ENCODE measurements around the gene RAD21L1. TPM values are rescaled to one million over a fixed set of nuclear protein-coding genes. Genes with fewer than 3 reads are reported as not detected.

RAD21L1 gene
- total RNA-seq, 1 donor from 2014 or later, result not detected

DNA sequence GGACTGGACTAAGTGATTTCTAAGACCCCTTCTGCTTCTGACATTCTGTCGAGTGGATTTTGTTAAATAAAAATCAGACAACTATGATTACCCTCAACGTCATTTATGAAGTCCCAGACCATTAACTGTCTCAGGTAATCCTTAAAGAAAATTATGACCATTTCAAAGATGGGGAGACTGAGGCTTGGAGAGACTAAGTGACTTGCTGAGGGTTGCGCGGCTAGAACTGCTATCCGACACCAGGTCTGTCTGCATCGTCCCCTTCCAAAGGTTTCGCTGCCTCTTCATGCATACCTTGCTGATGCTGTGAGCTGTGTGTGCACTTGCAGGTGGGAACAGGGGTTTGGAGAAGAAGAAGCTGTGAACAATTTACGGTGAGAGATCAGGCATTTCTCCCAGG, 43.4 kb downstream of the RAD21L1 start:
- no peak for DNase-seq (ENCODE audit: low read depth in 2 of 2)

DNA sequence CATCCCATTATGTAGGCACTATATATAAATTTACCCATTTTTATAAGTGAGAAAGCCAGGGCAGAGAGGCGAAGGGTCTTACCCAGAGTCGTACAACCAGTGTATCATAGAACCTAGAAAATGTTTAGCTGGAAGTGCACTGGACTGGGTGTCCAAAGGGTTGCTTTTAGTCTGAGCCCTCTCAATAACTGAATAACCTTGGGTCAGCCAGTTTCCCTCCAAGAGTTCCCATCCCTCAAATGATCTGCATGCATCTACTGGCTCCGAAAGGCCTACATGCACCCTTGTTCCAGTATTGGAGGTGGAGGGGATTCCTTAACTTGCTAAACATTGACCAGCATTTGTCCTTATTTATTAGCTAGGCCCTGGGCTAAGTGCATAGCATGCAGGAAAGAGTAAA, 44.0 kb downstream of the RAD21L1 start:
- DNase-seq (ENCODE audit: low read depth in 2 of 2), result no peak

DNA sequence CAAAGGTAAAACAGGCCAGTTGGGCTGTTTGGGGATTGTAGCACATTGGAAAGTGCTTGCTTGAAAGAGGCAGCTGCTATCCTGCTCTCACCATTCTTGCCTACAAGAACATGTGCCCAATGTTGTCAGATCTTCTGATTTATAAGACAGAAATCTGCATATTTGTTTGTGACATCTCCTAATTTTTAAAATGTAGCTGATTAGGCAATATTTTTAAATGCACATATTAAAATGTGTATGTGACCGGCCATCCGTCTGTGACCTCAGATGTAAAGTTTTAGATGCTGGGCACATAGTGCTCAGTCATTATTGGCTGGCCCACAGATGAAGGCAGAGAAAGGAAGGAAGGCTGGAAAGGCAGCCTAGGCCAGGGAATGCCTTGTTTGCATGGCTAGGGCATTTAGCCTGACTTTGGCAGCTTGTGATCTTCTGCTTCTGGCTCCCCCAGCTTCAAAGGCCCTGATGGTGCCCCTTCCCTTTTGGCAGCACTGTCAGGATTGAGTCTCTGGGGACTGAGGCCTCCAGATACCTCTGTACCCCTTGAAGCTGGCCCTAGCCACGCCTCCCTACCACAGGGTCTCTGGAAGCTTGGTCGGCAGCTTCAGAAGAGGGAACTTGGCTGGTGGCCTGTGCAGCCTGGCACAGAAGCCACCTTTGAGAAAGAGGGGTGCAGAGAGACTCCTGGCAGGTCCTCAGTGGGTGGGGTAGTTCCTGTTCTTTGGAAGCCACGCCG, 46.7 kb downstream of the RAD21L1 start:
- DNase-seq (ENCODE audit: low read depth in 2 of 2), result no peak

DNA sequence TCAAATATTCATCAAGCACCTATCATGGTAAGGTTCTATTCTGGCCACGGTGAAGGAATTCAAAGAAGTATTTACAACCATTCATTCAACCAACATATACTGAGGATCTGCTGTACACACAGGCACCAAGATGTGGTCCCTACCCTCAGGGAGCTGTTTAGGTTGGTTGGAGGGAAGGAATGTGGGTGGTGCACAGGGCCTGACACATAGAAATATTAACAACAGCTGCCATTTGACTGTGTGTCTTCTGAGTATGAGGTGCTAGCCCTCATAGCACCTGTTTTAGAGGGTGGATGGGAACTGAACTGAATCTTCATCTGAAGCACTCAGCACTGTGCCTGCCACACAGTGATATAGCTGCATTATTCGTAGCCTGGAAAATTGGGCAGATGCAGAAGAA, 47.5 kb downstream of the RAD21L1 start:
- no peak for DNase-seq (ENCODE audit: low read depth in 2 of 2)

DNA sequence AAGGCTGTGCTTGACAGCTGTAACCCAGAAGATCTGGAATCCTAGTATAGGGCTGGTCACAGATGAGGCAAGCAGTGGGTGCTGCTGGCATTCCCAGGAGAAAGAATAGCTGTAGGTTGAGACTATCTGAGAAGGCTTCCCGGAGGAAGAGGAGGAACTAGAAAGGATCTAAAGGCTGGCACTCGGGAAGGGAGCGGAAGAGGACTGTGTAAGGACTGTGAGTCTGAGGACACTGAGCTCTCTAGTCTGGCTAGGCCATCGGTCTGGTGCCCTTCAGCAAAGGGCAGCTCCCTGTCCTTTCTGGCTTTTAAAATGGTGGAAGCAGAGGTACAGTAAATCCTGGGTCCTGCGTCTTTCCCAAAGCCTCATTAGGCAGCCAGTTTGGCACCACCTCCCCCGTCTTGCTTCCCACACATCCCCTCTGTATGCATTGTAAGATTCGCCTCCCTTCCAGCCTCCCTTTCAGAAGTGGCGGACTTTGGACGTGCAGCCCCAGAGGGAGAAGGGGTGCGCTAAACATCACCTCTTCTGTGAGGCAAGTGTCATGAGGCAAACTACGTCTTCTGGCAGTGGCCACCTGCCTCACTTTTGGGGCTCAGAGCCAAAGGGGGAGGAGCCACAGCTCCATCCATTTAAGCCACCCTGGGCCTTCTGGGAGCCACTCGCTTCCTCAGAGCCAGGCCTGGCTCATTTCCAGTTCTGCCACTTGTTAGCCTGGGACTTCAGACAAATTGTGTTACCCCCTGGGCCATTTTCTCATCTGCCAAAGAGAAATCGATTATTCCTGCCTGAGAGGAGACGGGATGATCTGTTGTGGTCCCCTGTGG, 48.9 kb downstream of the RAD21L1 start:
- DNase-seq (ENCODE audit: low read depth in 2 of 2), result no peak

DNA sequence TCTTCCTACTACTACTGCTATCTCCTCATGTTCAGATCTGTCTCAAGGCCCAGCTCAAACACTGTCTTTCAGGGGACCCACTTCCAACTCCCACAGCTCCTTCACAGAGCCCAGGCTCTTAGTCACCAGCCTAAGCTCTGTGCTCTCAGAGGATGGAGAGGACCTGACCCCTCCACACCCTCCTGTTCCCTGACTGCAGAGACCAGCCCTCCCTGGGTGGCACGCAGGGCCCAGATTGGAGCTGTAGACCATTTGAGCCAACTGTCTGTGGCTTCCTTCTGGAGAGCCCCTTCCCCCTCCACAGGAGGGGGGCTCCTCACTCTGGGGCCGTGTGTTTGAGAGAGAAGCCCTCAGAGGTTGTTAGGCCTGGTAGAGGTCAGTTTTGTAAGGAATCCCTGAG, 50.1 kb downstream of the RAD21L1 start:
- DNase-seq (ENCODE audit: low read depth in 2 of 2), result no peak

DNA sequence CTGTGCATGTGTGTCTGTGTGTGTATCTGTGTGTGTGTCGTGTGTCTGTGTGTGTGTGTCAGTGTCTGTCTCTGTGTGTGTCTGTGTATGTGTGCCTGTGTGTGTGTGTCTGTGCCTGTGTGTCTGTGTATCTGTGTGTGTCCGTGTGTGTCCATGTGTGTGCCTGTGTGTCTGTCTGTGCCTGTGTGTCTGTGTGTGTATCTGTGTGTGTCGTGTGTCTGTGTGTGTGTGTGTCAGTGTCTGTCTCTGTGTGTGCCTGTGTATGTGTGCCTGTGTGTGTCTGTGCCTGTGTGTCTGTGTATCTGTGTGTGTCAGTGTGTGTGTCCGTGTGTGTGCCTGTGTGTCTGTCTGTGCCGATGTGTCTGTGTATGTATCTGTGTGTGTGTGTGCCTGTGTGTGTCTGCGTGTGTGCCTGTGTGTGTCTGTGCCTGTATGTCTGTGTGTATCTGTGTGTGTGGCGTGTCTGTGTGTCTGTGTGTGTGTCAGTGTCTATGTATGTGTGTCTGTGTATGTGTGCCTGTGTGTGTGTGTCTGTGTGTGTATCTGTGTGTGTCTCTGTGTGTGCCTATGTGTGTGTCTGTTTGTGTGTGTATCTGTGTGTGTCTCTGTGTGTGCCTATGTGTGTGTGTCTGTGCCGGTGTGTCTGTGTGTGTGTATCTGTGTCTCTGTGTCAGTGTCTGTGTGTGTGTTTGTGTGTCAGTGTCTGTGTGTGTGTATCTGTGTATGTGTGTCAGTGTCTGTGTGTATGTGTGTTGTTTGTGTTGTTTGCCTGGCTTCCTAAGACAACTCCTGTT, 51.9 kb downstream of the RAD21L1 start:
- DNase-seq (ENCODE audit: low read depth in 2 of 2), result no peak

DNA sequence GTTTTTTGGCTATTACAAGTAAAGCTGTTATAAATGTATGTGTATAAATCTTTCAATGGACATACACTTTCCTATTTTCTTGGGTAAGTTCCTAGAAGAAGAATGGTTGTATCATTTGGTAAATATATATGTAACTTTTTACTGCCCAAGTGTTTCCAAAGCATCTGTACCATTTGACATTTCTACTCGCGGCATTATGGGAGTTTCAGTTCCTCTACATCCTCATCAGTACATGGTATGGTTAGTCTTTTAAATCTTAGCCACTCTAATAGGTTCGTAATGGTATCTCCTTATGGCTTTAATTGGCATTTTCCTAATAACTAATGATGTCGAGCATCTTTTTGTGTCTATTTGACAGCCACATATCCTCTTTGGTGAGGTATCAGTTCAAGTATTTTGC, 53.1 kb downstream of the RAD21L1 start:
- no peak for DNase-seq (ENCODE audit: low read depth in 2 of 2)

DNA sequence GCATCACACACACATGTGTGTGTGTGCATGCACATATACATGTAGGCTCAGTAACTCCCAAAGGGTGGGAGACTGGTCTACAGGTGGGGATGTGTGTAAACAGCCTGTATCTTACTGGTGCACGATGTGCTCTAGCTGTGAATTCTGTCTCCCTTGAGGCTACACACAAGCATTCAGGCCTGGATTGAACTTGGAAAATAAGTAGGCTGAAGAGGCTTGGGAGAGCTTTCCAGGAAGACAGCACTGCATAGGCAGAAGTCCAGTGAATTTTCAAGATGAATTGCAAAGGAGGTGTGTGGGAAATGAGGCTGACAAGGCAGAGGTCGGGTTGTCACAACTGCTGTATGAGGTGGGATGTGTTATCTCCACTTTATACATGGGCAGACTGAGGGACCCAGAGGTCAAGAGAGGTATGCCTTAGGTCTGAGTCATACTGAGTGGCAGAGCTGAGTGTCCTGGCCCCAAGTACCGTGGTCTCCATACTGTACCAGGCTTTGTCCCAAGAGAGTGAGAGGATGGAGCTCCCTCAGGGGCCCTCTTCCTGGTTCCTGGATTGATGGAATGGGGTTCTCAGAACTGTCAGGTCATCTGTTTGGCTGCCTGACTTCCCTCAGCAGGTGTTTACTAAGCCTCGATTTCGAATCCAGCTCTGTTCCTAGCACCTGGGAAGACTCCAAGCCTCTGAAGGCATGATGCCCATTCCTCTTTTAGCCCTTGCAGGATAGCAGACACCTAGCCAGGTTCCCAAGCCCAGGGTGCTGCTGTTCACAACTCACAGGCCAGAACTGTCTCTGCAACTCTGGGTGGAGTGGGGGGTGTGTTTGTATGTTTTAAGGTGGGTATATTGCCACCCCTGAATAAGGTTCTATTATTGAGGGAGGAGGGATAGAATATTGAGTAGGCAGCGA, 54.6 kb downstream of the RAD21L1 start:
- DNase-seq (ENCODE audit: low read depth in 2 of 2), result no peak

DNA sequence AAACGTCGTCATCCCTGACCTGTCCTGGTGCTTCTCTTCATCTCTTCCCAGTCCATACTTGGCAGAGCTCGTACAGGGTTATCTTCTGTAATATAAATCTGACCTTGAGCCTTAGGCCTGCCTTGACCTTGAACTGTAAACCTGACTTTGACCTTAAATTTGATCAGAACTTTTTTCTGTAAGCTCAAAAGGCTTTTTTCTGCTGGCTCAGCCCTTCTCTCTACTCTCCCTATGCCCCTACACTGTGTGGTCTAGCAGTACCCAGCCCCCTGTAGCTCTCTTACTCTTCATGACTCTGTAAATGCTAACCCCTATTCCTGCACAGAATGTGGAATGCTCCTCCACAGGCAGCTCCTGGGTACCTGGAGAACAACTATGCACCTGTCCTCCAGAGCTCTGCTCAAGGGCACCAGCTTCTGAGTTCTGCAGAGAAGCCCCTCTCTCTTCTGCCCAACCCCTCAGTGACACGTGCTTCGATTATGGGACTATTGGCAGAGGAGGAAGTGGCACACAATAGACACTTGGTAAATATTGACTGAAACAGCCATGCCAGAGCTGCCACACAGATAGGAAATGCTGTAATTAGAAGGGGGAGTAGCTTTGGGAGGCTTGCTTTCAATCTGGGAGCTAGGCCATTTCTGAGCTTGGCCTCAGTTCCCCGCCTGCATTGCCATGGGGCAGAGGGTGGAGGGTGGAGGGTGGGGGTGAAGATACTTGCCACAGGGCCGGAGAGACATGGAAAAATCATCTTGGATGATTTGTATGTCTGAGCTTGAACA, 55.6 kb downstream of the RAD21L1 start:
- no peak for DNase-seq (ENCODE audit: low read depth in 2 of 2)

DNA sequence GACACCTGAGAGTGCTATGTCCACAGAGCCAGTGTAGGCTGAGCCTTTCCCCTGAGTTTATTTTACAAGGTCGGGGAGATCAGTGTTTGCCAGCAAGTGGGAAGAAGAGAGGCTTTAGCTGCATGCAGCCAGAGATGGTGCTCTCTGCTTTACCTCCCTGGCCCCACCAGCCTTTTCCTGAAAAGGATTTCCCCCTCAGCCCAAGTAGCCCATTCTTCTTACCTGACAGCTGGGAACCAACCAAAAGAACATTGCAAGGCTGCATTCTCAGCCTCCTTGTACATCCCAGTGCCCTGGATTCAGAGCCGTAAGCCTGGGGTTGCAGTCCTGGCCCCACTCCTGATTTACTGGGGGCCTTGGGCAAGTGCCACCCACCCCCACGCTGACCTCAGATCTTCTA, 57.1 kb downstream of the RAD21L1 start:
- no peak for DNase-seq (ENCODE audit: low read depth in 2 of 2)

DNA sequence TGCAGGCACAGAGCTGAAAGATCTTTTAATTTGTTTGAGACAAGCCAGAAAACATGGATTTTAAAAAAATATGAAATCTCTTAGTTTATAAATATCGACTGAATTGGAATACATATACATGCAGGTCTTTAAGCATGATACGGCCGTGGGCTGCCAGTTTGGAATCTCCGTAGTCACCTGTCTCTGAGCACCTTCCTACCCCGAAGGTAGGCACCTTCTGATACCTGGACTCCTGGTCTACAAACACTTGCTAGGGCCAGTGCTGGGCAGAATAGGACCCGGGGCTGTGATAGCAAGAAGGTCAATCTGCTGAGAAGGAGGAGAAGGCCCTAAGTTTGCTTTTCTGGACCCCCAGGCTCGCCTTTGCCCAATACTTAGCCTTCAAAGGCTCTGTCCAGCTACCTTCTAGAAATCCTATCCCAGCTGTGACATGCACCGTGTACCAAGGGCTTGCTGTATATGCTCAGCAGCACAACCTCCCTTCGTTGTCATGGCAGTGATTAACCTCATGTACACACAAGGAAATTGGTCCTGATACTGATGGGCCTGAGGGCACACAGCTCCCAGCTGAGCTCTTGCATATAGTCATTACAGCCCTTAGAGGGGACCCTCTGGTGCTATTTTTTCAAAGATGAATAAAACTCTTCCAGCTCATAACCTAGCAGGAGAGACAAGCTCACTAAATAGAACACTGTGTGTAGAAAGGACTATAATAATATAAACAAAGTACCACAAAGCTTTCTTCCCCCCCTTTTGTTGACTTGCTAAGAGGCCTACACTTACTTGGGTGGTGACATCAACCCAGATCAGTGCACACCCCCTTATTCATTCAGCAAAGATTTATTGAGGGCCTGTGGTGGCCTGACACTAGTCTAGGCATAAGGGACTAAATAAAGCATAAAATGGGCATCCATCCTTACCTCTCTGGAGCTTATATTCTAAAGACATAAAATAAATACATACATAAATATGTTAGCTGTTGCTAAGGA, 58.0 kb downstream of the RAD21L1 start:
- DNase-seq (ENCODE audit: low read depth in 2 of 2), result no peak

DNA sequence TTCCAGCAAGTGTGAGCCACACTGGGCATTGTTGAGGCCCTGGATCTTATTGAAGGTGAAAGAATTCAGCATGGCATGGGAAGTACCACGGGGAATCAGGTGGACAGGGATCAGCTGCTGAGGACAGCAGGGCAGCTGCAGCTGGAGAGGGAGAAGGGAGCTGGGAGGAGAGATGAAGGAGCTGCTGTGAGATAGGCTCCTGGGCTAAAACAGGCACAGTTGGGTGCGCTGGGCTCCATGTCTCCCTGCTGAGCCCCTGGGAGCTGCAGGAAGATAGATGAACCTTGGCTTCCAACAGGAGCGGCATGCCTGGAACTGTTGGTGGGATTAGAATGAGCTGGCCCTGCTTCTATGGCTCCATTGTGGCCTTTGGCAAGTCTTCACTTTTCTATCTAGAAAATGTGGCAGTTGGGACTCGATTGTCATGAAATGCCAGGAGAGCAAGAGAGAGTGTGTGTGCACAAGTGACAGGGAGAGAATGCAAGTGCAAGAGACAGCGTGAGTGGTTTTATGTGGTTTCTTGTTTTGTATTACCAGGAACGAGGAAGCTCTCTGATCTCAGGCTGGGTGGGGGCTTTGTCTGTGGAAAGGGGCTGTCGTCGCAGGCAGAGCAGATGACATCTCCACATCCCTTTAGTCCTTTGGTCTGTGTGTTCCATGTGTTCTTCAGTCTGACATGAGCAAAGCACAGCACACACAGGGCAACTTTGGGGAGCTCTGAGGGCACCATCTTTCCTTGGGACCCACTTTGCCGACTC, 60.6 kb downstream of the RAD21L1 start:
- DNase-seq (ENCODE audit: low read depth in 2 of 2), result no peak

DNA sequence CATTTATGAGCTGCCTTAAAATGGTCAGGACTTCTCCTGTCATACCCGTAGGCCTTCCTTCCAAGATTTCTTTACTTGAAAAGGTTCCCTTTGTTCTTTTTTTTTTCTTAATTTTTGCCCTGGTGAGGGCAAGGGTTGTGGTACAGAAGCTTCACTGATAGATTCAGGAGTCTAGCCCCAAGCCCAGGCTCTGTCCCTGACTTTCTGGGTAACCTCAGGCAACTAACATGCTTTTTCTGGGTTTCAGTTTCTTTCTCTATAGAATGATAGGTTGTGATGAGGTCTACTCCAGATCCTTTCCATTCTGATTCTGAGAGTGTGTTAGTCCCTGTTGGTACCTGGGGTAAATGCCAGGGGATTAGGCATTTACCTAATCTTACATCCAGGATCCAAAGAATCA, 61.5 kb downstream of the RAD21L1 start:
- no peak for DNase-seq (ENCODE audit: low read depth in 2 of 2)

DNA sequence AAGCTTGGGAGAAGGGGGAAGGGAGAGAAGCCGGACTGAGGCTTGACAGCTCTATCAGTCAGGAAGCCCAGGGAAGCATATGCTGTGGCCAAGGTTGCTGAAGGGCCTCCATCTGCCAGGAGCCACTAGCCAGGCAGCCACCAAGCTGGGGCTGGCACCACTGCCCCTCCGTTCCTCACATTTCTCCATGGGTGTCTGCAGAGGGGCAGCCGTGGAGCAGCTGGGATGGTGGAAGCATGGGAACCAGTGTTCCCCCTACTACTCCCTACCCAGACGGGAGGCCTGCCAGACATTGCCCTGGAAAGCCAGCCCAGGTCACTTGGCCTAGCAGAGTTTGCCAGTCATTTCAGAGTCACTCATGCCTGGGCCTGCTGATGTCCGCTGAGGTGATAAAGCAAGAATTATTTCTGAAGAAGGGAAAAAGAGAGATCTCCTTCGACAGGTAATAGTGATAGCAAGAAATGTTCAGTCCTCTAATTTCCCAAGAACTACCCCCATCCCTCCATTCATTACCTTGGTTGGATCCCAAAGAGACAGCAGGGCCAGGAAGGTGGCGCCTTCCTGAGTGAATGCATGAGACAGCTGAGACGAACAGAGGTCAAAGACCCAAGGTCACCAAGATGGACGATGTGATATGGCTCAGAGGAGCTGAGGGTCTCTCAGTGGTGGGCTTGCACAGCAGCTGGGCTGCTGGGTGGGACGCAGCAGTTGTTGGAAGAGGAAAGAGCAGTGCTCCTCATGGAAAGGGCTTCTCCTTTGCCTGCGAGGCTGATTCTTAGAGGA, 62.1 kb downstream of the RAD21L1 start:
- DNase-seq (ENCODE audit: low read depth in 2 of 2), result no peak

DNA sequence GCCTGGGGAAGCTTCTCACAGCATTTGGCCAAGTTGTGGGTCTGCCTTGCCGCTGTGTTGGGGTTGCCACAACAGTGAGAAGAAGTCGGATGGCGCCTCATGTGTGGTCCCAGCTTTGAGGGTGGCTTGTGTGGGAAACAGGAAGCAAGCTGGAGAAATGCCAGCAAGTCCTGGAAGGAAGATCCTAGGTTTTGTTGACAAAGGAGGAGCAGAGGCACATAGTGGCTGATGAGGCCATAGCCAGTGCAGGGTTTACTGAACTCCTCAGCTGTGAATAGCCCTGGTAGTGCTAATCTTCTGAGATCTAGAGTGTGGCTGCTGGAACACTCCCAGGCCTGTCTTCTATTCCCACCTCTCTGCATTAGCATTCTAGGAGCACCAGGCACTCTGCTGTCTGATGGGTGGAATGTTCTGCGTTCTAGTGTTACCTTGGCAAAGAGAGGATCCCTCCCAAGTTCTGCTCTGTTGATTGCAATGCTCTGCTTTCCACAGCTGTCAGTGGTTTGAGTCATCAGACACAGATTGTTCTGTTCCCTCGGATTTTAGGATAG, 65.4 kb downstream of the RAD21L1 start:
- DNase-seq (ENCODE audit: low read depth in 2 of 2), result peak in 1 of 2 donors; percentile 67

DNA sequence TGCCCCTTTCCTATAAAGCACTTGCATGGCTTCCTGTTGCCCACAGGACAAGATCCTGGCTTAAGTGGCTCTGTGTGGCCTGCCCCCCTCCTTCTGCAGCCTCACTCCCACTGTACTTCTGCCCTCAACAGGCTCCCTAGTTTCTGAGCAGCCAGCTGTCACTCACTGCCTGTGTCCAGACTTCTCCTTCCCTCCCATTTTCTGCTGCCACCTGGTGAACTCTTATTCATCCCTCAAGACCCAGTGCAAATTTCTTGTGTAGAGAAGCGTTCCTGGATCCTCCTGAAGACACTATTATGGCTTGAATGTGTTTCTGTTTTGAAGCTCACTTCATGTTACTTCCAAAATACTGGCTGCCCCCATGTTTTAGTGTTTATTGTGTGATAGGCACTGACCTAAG, 66.8 kb downstream of the RAD21L1 start:
- no peak for DNase-seq (ENCODE audit: low read depth in 2 of 2)

All from dermis microvascular lymphatic vessel endothelial cell (primary cell).